Retinal pigment epithelial cell (primary cell): ENCODE results near the gene PAX5.
"Not testable (repeated sequence)": the region's sequence is repeated elsewhere in the genome, so short reads cannot be mapped to it uniquely, and the experiment has no call there.

Source experiments
- DNase-seq: peaks from one replicate; pipeline ENCODE4 v3.0.0-alpha.2; 2010; ENCODE audit warnings: low read depth
- H3K4me3 ChIP-seq: 2 replicates; pipeline ENCODE4 v1.5.1; 2011; ENCODE audit warnings: mild to moderate bottlenecking, low read length, control low read depth, moderate library complexity
- TF ChIP-seq, protein P1 (sequence below): conservative IDR thresholded peaks from 2 replicates; pipeline ENCODE4 v1.5.1; 2011; ENCODE audit warnings: low read depth, low read length, control low read depth, inconsistent platforms

Gene PAX5

DNA sequence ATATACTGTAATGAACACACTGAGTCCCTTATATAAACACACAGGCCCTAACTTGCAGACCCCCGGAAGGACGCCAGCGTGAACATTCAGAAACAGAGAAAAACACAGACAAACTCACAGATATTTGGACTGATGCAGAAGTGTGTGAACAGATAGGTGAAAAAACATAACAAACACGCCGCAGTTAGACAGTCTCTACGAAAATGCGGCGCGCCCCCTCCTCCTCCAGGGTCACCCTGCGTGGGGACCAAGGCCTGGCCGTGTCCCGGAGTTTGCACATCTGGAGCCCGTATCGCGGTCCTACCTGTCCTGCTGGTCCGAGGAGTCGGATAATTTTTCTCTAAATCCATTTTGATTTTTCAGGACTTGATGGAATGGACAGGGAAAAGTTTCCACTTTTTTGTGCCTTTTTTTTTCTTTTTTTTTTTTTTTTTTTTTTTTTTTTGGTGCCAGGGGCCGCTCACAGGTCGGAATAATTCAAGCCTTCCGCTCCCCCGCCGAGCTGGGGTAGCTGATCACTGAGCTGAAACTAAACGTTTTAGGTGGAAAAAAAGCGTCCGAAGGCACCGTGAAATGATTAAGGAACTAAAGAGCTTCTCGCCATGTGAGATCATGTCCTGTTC is at the start of gene PAX5:
PAX5 (minus strand) TSS at position 587 of the 623 bp plus-strand sequence; CDS start at position 350, 237 bp downstream.
- no peak within 1 kb of the TSS for H3K4me3 ChIP-seq
- DNase-seq, result no peak

DNA sequence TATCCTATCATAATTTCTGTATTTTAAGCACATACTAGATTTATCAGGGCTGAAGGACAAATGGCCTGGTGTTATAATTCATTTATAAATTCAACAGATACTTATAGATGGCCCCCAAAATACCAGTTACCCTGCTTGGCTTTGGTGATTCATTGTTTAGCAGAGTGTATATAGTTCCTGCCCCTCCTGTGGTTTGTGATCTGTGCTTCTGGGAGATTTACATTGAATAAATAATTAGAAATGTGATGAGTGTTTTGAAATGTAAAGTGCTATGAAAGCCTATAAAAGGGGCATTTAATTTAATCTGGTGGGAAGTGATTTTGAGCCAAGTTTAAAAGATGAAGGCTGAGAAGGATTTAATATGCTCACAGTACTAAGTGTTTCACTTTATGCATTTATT is 49.6 kb upstream of the PAX5 start:
- TF ChIP-seq, protein P1, sequence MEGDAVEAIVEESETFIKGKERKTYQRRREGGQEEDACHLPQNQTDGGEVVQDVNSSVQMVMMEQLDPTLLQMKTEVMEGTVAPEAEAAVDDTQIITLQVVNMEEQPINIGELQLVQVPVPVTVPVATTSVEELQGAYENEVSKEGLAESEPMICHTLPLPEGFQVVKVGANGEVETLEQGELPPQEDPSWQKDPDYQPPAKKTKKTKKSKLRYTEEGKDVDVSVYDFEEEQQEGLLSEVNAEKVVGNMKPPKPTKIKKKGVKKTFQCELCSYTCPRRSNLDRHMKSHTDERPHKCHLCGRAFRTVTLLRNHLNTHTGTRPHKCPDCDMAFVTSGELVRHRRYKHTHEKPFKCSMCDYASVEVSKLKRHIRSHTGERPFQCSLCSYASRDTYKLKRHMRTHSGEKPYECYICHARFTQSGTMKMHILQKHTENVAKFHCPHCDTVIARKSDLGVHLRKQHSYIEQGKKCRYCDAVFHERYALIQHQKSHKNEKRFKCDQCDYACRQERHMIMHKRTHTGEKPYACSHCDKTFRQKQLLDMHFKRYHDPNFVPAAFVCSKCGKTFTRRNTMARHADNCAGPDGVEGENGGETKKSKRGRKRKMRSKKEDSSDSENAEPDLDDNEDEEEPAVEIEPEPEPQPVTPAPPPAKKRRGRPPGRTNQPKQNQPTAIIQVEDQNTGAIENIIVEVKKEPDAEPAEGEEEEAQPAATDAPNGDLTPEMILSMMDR, result no peak
- DNase-seq, result no peak
- H3K4me3 ChIP-seq, result no peak overlapping the region

More for the DNA sequence above, at the start of gene PAX5:
- TF ChIP-seq, protein P1, result no peak

DNA sequence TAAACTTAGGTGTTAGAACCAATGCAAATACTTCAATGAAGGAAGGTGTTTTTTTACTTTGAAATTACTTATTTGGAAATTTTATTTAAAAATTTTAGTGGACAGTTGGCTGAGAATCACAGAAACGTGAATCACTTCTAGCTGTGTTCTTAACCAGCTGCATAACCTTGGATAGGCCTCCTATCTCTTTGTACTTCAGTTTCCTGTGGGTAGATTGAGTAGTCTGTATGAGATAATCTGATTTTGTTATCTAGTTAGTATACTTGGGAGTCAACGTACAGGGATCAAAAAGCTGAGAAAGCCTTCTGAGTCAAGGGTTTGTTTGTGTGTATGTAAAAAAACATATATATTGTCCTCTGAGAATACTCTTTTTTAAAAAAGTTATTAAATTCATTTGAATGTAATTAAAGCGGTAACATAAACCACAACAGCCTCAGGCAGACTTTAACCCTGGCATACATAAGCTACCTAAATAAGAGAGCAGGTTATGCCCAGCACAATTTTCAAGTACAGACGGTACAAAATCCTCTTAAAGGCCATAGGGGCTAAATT is 48.2 kb upstream of the PAX5 start:
- no peak overlapping the region for H3K4me3 ChIP-seq
- TF ChIP-seq, protein P1, result no peak
- DNase-seq, result no peak

DNA sequence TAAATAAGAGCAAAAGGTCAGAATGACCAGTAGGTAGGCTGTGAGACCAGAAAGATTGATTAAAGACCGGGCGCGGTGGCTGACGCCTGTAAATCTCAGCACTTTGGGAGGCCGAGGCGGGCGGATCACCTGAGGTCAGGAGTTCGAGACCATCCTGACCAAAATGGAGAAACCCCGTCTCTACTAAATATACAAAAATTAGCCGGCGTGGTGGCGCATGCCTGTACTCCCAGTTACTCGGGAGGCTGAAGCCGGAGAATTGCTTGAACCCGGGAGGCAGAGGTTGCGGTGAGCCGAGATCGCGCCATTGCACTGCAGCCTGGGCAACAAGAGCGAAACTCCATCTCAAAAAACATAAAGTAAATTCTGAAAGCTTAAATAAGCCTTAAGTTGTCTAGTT is 47.4 kb upstream of the PAX5 start:
- H3K4me3 ChIP-seq, DNase-seq: not testable (repeated sequence)

- peak overlapping the region; percentile 88 for H3K4me3 ChIP-seq
- DNase-seq, result not testable (repeated sequence)
Measured at GRCh38 chr9:37080165-37080628, 46.1 kb upstream of the PAX5 start.

DNA sequence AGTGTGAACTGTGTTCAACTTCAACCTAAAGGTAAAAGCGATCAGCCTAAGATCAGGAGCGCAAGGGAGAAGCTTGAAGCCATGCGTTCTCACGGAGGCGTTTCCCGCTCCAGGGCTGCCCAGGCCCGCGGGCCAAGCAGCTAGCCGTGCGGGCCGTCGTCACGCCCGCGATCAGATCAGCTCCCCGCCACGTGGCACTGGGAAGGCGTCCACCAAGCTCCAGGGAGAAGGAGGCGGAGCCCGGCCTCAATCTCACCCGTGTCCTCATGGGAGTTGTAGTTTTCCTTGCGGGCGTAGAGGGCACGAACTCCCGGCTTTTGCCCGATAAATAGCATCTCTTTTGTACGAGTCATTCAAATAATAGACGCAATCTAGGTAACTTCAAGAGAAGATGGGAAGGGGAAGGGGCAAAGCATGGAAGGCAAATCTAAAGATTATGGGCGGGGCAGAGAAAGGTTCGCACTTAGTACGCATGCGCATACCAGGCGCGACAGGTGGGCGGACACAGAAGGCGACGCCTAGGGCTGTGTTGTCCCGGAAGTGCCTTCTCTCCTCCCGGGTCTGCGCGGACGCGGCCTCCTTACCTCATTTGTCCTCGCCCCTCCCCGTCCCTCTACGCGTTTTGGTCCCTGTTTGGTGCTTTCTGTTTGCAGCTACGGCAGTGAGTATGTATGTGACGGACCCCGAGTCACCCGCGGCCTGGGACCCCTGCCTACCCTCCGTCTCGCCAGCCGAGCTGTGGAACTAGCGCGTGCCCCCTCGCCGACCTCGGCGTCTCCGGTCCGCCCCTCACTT is 45.5 kb upstream of the PAX5 start:
- peak; percentile 71 for DNase-seq
- TF ChIP-seq, protein P1, result no peak
- H3K4me3 ChIP-seq, result peak overlapping the region; percentile 88

DNA sequence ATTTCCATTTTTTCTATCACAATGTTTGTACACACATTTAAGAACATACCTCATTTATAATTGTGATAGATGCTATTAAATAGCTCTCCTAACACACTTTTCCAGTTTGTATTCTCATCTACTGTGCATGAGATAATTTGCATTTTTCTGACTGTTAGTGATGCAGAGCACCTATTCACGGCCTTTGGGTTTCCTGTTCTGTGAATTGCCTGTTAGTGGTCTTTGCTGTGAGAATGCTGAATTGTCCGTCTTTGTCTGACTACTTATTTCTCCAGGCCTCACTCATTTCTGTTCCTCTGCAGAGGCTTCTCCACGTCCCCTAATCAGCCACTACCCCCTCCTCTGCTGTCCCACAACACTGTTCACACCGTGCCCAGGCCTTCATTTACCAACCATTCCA is 40.7 kb upstream of the PAX5 start:
- DNase-seq, H3K4me3 ChIP-seq: not testable (repeated sequence)

- DNase-seq, result no peak
- TF ChIP-seq, protein P1, result no peak
- no peak overlapping the region for H3K4me3 ChIP-seq
Measured at GRCh38 chr9:37066139-37066725, 32.2 kb upstream of the PAX5 start.
